Fibroblast of lung (primary cell): ENCODE data around the gene RNF32. TPM values are rescaled to one million over a fixed set of nuclear protein-coding genes. Genes with fewer than 3 reads are reported as not detected.
"Not testable (repeated sequence)": the region's sequence is repeated elsewhere in the genome, so short reads cannot be mapped to it uniquely, and the experiment has no call there.

Experiments
- DNase-seq, 2 donors: peaks; one replicate each; pipeline versions ENCODE4 v3.0.0 to v3.0.0-alpha.2; 2010; ENCODE audit warnings: low read depth in 2 of 2
- H2AFZ ChIP-seq: 2 replicates; pipeline ENCODE4 v1.5.1; 2012; ENCODE audit warnings: low read length, control low read depth, inconsistent platforms
- H3K27ac ChIP-seq: 2 replicates; pipeline ENCODE4 v1.5.1; 2011; ENCODE audit warnings: low read length, control low read depth; ENCODE audit not compliant: insufficient read depth
- H3K27me3 ChIP-seq: 2 replicates; pipeline ENCODE4 v1.5.1; 2011; ENCODE audit warnings: mild to moderate bottlenecking, low read length; ENCODE audit not compliant: control insufficient read depth, insufficient read depth
- H3K36me3 ChIP-seq: 2 replicates; pipeline ENCODE4 v1.5.1; 2011; ENCODE audit warnings: low read length; ENCODE audit not compliant: control insufficient read depth, insufficient read depth
- H3K4me1 ChIP-seq: 2 replicates; pipeline ENCODE4 v1.5.1; 2011; ENCODE audit warnings: low read length; ENCODE audit not compliant: control insufficient read depth, insufficient read depth; ENCODE audit errors: extremely low read depth
- H3K4me2 ChIP-seq: 2 replicates; pipeline ENCODE4 v1.5.1; 2011; ENCODE audit warnings: low read length, control low read depth; ENCODE audit not compliant: insufficient read depth; ENCODE audit errors: extremely low read depth
- H3K4me3 ChIP-seq, 4 experiments: fragments of 200-600 bp in 1 of 4; sonication (generic) in 1 of 4; replicated peaks in 1 of 4; 2 replicates each; pipeline ENCODE4 v1.5.1; 2011 to 2016; ENCODE audit warnings: low read length in 4 of 4, low read depth in 3 of 4, mild to moderate bottlenecking in 3 of 4, control low read depth in 2 of 4, inconsistent platforms in 1 of 4, mixed read lengths in 1 of 4; ENCODE audit not compliant: insufficient read depth in 1 of 4; ENCODE audit errors: control extremely low read depth in 1 of 4
- H3K79me2 ChIP-seq: 2 replicates; pipeline ENCODE4 v1.5.1; 2012; ENCODE audit warnings: mild to moderate bottlenecking, low read length, inconsistent platforms; ENCODE audit not compliant: control insufficient read depth, insufficient read depth
- H3K9ac ChIP-seq: 2 replicates; pipeline ENCODE4 v1.5.1; 2011; ENCODE audit warnings: mild to moderate bottlenecking, low read length, control low read depth; ENCODE audit not compliant: insufficient read depth
- H3K9me3 ChIP-seq: 2 replicates; pipeline ENCODE4 v1.5.1; 2012; ENCODE audit warnings: low read depth, low read length; ENCODE audit not compliant: control insufficient read depth, insufficient read depth
- H4K20me1 ChIP-seq: 2 replicates; pipeline ENCODE4 v1.5.1; 2011; ENCODE audit warnings: low read length; ENCODE audit not compliant: control insufficient read depth, insufficient read depth; ENCODE audit errors: extremely low read depth
- EZH2 ChIP-seq: IDR thresholded peaks from 2 replicates; pipeline ENCODE4 v1.5.1; 2012; ENCODE audit warnings: low read length, control low read depth, mild to moderate bottlenecking; ENCODE audit errors: missing control alignments
- polyA plus RNA-seq, 2 donors: library from polyadenylated mRNA; depleted of rRNA in 1 of 2; stranded (reverse) in 1 of 2; unstranded in 1 of 2; fragments of >200 nt; gene quantifications; 2 replicates each; pipeline ENCODE4 v1.2.1, GENCODE V29; 2011 to 2012; ENCODE audit warnings: missing spikeins in 1 of 2
- total RNA-seq: library from RNA; depleted of rRNA; stranded (reverse); fragments of >200 nt; gene quantifications from 2 replicates; pipeline ENCODE4 v1.2.1, GENCODE V29; 2014
- TF ChIP-seq, protein P1 (sequence below), 2 donors: IDR thresholded peaks in 1 of 2; conservative IDR thresholded peaks in 1 of 2; 1 replicate in 1 of 2; 2 replicates in 1 of 2; pipeline ENCODE4 v1.5.1; 2011 to 2012; ENCODE audit warnings: low read length in 2 of 2, control low read depth in 1 of 2, inconsistent platforms in 1 of 2, low read depth in 1 of 2, mild to moderate bottlenecking in 1 of 2

The RNF32 gene
- total and polyA plus RNA-seq, 2 donors (not counting 1 experiment from before 2014, with no cell fraction given) = 0.91 to 2.8 TPM

DNA sequence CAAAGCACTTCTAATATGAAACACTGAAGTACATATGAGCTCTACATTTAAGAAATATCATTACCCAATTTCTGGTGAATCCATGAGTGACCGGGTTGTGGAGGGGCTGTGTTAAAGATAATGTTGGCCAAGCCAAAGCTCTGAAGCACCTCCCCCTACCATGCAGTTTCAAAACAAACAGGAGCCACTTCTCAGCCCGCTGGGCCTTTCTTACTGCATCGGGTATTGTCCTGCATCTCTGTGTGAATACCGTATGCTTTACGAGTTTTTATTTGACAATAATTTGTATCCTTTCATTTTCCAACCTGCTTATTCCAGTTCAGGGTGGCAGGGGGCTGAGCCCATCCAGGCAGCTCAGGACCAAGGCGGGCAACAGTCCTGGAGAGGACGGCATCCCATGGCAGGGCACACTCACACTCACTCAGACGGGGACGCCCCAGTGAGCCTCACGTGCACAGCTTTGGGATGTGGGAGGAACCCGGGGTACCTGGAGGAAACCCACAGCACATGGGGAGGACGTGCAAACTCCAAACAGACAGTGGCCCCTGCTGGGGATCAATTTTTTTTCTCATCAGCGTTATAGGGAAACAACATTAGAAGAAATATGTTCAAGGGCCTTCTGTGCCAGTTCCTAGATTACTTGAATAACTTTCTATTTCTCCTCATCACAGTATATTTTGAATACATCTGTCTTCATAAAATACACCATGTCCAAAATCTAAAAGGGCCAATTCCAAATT is 1.9 kb downstream of the RNF32 start:
- no peak overlapping the region for H3K27ac ChIP-seq
- H3K4me1 ChIP-seq = peaks cover 3% of the 10 kb centered on the region
- no peaks in the 10 kb centered on the region for H4K20me1 ChIP-seq
- H3K27me3 ChIP-seq = no peaks in the 10 kb centered on the region
- peaks cover 5% of the 10 kb centered on the region for H3K79me2 ChIP-seq
- no peaks in the 10 kb centered on the region for H3K36me3 ChIP-seq
- no peaks in the 10 kb centered on the region for H3K9me3 ChIP-seq
- no peak overlapping the region for H3K4me3 ChIP-seq
- TF ChIP-seq EZH2 = no peak
- TF ChIP-seq, protein P1, sequence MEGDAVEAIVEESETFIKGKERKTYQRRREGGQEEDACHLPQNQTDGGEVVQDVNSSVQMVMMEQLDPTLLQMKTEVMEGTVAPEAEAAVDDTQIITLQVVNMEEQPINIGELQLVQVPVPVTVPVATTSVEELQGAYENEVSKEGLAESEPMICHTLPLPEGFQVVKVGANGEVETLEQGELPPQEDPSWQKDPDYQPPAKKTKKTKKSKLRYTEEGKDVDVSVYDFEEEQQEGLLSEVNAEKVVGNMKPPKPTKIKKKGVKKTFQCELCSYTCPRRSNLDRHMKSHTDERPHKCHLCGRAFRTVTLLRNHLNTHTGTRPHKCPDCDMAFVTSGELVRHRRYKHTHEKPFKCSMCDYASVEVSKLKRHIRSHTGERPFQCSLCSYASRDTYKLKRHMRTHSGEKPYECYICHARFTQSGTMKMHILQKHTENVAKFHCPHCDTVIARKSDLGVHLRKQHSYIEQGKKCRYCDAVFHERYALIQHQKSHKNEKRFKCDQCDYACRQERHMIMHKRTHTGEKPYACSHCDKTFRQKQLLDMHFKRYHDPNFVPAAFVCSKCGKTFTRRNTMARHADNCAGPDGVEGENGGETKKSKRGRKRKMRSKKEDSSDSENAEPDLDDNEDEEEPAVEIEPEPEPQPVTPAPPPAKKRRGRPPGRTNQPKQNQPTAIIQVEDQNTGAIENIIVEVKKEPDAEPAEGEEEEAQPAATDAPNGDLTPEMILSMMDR (conservative IDR thresholded peaks at IDR 0.05 in 1 of 2, IDR thresholded peaks at IDR 0.05 in 1 of 2; ENCODE audit: low read depth in 1 of 2, low read length in 2 of 2) = no peak
- H3K9ac ChIP-seq = no peak overlapping the region
- no peak overlapping the region for H3K4me2 ChIP-seq
- no peak for DNase-seq
- H2AFZ ChIP-seq = no peak overlapping the region

DNA sequence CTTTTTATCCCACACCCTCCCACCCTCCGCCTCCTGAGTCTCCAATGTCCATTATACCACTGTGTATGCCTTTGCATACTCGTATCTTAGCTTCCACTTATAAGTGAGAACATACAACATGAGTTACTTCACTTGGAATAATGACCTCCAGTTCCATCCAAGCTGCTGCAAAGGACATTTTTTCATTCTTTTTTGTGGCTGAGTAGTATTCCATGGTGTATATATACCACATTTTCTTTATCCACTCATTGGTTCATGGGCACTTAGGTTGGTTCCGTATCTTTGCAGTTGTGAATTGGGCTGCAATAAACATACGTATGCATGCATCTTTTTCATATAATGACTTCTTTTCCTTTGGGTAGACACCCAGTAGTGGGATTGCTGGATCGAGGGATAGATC is 6.8 kb downstream of the RNF32 start:
- not testable (repeated sequence) for H3K4me3 ChIP-seq, H4K20me1 ChIP-seq, DNase-seq, H3K79me2 ChIP-seq, H3K4me2 ChIP-seq, H2AFZ ChIP-seq, H3K36me3 ChIP-seq, H3K4me1 ChIP-seq, H3K27ac ChIP-seq, H3K9me3 ChIP-seq, H3K9ac ChIP-seq, H3K27me3 ChIP-seq

DNA sequence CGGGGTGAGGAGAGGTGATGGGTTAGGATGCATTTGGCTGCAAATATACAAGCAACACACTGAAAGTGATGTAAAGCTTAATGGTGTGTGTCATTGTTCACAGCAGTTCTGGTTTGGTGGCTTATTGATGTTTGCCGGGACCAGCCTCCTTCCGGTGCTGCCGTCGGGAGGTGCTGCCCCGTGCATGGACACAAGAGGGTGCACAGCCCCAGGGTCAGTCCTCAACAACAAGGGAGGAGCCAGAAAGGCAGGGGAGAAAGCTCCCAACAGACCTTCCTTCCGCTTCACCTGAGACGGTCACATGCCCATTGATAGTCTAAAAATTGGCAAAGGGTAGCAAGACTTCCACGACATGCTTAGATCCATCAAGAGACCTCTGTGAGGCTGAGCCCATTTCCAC is 9.5 kb downstream of the RNF32 start:
- Histone ChIP-seq H3K9ac (no peak overlapping the region), H3K79me2 (no peaks in the 10 kb centered on the region), H3K4me3 (no peak overlapping the region), H4K20me1 (no peaks in the 10 kb centered on the region), H3K4me2 (no peak overlapping the region), H3K27ac (no peak overlapping the region), H2AFZ (no peak overlapping the region), H3K36me3 (no peaks in the 10 kb centered on the region), H3K27me3 (no peaks in the 10 kb centered on the region), H3K4me1 (no peaks in the 10 kb centered on the region), H3K9me3 (no peaks in the 10 kb centered on the region)
- DNase-seq = no peak
- TF ChIP-seq EZH2 = no peak
- TF ChIP-seq, protein P1 (conservative IDR thresholded peaks at IDR 0.05 in 1 of 2, IDR thresholded peaks at IDR 0.05 in 1 of 2; ENCODE audit: low read depth in 1 of 2, low read length in 2 of 2) = peak; percentile 12 to 38
